ENCODE results near the gene ERV3-1. TPM values are rescaled to one million over a fixed set of nuclear protein-coding genes. Genes with fewer than 3 reads are reported as not detected.
A peak's percentile ranks its signal among the peaks of the same experiment; 100 is the strongest.

The ERV3-1 gene
- total and polyA plus RNA-seq, 9 of the 15 experiments (the other 6 are each of a cell fraction or from before 2014, with no cell fraction given), result 10.2 to 30.0 (median 22.0) TPM

GRCh38 chr7:65037740-65038688, 31.5 kb upstream of the ERV3-1 start (continued):
- no peak for TF ChIP-seq ZNF561 (CRISPR knock-in tag; conservative IDR thresholded peaks at IDR 0.05)
- no peak for TF ChIP-seq E2F5 (CRISPR knock-in tag; IDR thresholded peaks at IDR 0.05)
- TF ChIP-seq HMG20B (CRISPR knock-in tag; IDR thresholded peaks at IDR 0.05), result no peak
- no peak for TF ChIP-seq DIDO1 (tag; IDR thresholded peaks at IDR 0.05; ENCODE audit: low read depth)
- no peak for TF ChIP-seq HINFP (tag; conservative IDR thresholded peaks at IDR 0.05; ENCODE audit: low read depth)
- TF ChIP-seq ZNF121 (CRISPR knock-in tag; conservative IDR thresholded peaks at IDR 0.05), result no peak
- TF ChIP-seq MEIS2 (IDR thresholded peaks at IDR 0.05; ENCODE audit: partially characterized antibody), result no peak
- no peak for TF ChIP-seq CREBBP (IDR thresholded peaks at IDR 0.05; ENCODE audit: low read depth, low read length)
- TF ChIP-seq EGR1 (conservative IDR thresholded peaks at IDR 0.05), result peak; percentile 79
- TF ChIP-seq HDAC1 (IDR thresholded peaks at IDR 0.05), result no peak
- no peak for TF ChIP-seq ZNF395 (CRISPR knock-in tag; IDR thresholded peaks at IDR 0.05)
- peak; percentile 91 for TF ChIP-seq VEZF1 (CRISPR knock-in tag; IDR thresholded peaks at IDR 0.05)
- TF ChIP-seq SAP30 (IDR thresholded peaks at IDR 0.05; ENCODE audit: borderline replicate concordance, insufficient read depth, low read depth, low read length, poor library complexity, severe bottlenecking), result peak; percentile 6
- TF ChIP-seq BRF2 (IDR thresholded peaks at IDR 0.05; ENCODE audit: borderline replicate concordance, insufficient read depth, insufficient read length), result no peak
- 0 out of 4 replicates have a peak, but pooled peaks of 1 of the 2 experiments have one; percentile 35 for TF ChIP-seq MNT (conservative IDR thresholded peaks at IDR 0.05)

All from K562 (cell line).